Measurements from ENCODE around the gene FHIT.

GRCh38 chr3:61239871-61240270, 11.4 kb downstream of the FHIT start:
- no peak for TF ChIP-seq ESRRA (IDR thresholded peaks at IDR 0.05; ENCODE audit: low read length)
- no peak for TF ChIP-seq CTCF (IDR thresholded peaks at IDR 0.05 in 2 of 3, conservative IDR thresholded peaks at IDR 0.05 in 1 of 3; ENCODE audit: control insufficient read depth in 2 of 3, extremely low read depth in 1 of 3, insufficient read depth in 1 of 3, low read depth in 3 of 3, low read length in 3 of 3)
